Measurements from ENCODE around the gene TM4SF20. TPM values are rescaled to one million over a fixed set of nuclear protein-coding genes. Genes with fewer than 3 reads are reported as not detected.

The TM4SF20 gene
- not detected for total RNA-seq

GRCh38 chr2:227379095-227379494, at the start of gene TM4SF20:
Gene TM4SF20, minus strand, starts transcription at chr2:227379306. Its CDS starts 38 bp downstream, at chr2:227379268.
- no peak for DNase-seq (ENCODE audit: low spot score)

GRCh38 chr2:227428731-227429285, 49.7 kb upstream of the TM4SF20 start:
- no peak for DNase-seq (ENCODE audit: low spot score)

GRCh38 chr2:227423656-227424499, 44.8 kb upstream of the TM4SF20 start:
- no peak for DNase-seq (ENCODE audit: low spot score)

GRCh38 chr2:227420087-227421052, 41.3 kb upstream of the TM4SF20 start:
- no peak for DNase-seq (ENCODE audit: low spot score)

- DNase-seq (ENCODE audit: low spot score) = no peak
Observed at GRCh38 chr2:227416701-227417100, 37.6 kb upstream of the TM4SF20 start.

GRCh38 chr2:227415538-227416424, 36.7 kb upstream of the TM4SF20 start:
- DNase-seq (ENCODE audit: low spot score) = no peak

- DNase-seq (ENCODE audit: low spot score) = no peak
Observed at GRCh38 chr2:227414846-227415245, 35.7 kb upstream of the TM4SF20 start.

- DNase-seq (ENCODE audit: low spot score) = no peak
Observed at GRCh38 chr2:227413371-227413770, 34.3 kb upstream of the TM4SF20 start.

GRCh38 chr2:227412877-227413276, 33.8 kb upstream of the TM4SF20 start:
- no peak for DNase-seq (ENCODE audit: low spot score)

- DNase-seq (ENCODE audit: low spot score) = no peak
Observed at GRCh38 chr2:227411990-227412350, 32.9 kb upstream of the TM4SF20 start.

- DNase-seq (ENCODE audit: low spot score) = no peak
Observed at GRCh38 chr2:227411320-227411989, 32.3 kb upstream of the TM4SF20 start.

- DNase-seq (ENCODE audit: low spot score) = no peak
Observed at GRCh38 chr2:227410191-227410590, 31.1 kb upstream of the TM4SF20 start.

GRCh38 chr2:227407591-227408151, 28.6 kb upstream of the TM4SF20 start:
- no peak for DNase-seq (ENCODE audit: low spot score)

- DNase-seq (ENCODE audit: low spot score) = peak; percentile 82
Observed at GRCh38 chr2:227406177-227407031, 27.3 kb upstream of the TM4SF20 start.

- DNase-seq (ENCODE audit: low spot score) = no peak
Observed at GRCh38 chr2:227404585-227405271, 25.6 kb upstream of the TM4SF20 start.

- no peak for DNase-seq (ENCODE audit: low spot score)
Observed at GRCh38 chr2:227402959-227403358, 23.9 kb upstream of the TM4SF20 start.

- no peak for DNase-seq (ENCODE audit: low spot score)
Observed at GRCh38 chr2:227402321-227402720, 23.2 kb upstream of the TM4SF20 start.

- no peak for DNase-seq (ENCODE audit: low spot score)
Observed at GRCh38 chr2:227401550-227401949, 22.4 kb upstream of the TM4SF20 start.
